Measurements from ENCODE around the gene SDR39U1.

The SDR39U1 gene

GRCh38 chr14:24435998-24436354 is 6.6 kb downstream of the SDR39U1 start:
- no peak for TF ChIP-seq CTCF (IDR thresholded peaks at IDR 0.05)
- Histone ChIP-seq H3K27ac (peak overlapping the region; percentile 12 to 62), H3K4me3 (no peak overlapping the region)
- DNase-seq (ENCODE audit: low spot score), result no peak

DNA sequence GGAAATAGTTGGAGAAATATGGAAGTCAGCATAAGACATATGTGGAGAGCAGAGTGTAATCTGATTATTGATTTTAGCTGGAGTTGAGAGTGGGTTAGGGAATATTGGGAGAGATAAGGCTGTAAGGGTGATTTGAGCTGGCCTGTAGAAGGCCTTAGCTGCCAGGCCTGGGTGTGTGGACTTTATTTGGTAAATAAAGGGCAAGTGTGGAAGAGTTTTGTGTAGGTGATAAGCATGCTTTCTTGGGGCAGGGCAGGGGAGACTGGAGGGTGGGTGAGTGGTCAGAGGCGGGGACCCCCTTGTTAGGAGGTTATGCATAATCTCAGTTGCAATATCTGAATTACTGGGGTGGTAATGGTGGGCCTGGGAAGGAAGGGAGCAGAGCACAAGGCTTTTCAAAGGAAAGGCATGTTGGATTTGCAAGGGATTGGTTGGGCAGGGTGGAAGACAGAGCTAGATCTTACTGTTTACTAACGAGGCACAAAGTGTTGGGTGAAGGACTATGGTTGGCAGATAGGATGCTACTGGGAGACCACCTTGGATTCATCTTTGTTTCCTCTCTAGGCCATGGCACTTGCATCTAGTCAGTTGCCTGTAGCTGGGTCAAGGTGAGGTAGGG is 7.3 kb downstream of the SDR39U1 start:
- Histone ChIP-seq H3K4me3 (no peak overlapping the region), H3K27ac (peak overlapping the region in 1 of 2 donors; percentile 3)
- no peak for TF ChIP-seq CTCF (IDR thresholded peaks at IDR 0.05)
- no peak for DNase-seq (ENCODE audit: low spot score)

- Histone ChIP-seq H3K27ac (no peak overlapping the region), H3K4me3 (no peak overlapping the region)
- DNase-seq (ENCODE audit: low spot score), result no peak
- no peak for TF ChIP-seq CTCF (IDR thresholded peaks at IDR 0.05)
Measured at GRCh38 chr14:24434676-24435075, 7.9 kb downstream of the SDR39U1 start.

- no peak overlapping the region for H3K27ac ChIP-seq
- H3K4me3 ChIP-seq, result no peak overlapping the region
- no peak for TF ChIP-seq CTCF (IDR thresholded peaks at IDR 0.05)
- DNase-seq (ENCODE audit: low spot score), result no peak
Measured at GRCh38 chr14:24434036-24434435, 8.5 kb downstream of the SDR39U1 start.

- no peak for DNase-seq (ENCODE audit: low spot score)
- peak overlapping the region in 1 of 2 donors; percentile 99 for H3K27ac ChIP-seq
- H3K4me3 ChIP-seq, result peak overlapping the region; percentile 89
- no peak for TF ChIP-seq CTCF (IDR thresholded peaks at IDR 0.05)
Measured at GRCh38 chr14:24432259-24433131, 10.1 kb downstream of the SDR39U1 start.

GRCh38 chr14:24431569-24432258 is 10.9 kb downstream of the SDR39U1 start:
- Histone ChIP-seq H3K4me3 (peak overlapping the region; percentile 89), H3K27ac (peak overlapping the region; percentile 96 to 99)
- peak; percentile 77 for TF ChIP-seq CTCF (IDR thresholded peaks at IDR 0.05)
- DNase-seq (ENCODE audit: low spot score), result peak; percentile 93
